ENCODE results near the gene TAAR1. TPM values are rescaled to one million over a fixed set of nuclear protein-coding genes. Genes with fewer than 3 reads are reported as not detected.
"Not testable (repeated sequence)": the region's sequence is repeated elsewhere in the genome, so short reads cannot be mapped to it uniquely, and the experiment has no call there.

TAAR1 gene, protein sequence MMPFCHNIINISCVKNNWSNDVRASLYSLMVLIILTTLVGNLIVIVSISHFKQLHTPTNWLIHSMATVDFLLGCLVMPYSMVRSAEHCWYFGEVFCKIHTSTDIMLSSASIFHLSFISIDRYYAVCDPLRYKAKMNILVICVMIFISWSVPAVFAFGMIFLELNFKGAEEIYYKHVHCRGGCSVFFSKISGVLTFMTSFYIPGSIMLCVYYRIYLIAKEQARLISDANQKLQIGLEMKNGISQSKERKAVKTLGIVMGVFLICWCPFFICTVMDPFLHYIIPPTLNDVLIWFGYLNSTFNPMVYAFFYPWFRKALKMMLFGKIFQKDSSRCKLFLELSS
- not detected for polyA plus RNA-seq (2013, experiment 1 of 4)
- not detected for polyA plus RNA-seq (2013, experiment 2 of 4)
- not detected for polyA plus RNA-seq (2013, experiment 3 of 4)
- not detected for polyA plus RNA-seq (2013, experiment 4 of 4)

DNA sequence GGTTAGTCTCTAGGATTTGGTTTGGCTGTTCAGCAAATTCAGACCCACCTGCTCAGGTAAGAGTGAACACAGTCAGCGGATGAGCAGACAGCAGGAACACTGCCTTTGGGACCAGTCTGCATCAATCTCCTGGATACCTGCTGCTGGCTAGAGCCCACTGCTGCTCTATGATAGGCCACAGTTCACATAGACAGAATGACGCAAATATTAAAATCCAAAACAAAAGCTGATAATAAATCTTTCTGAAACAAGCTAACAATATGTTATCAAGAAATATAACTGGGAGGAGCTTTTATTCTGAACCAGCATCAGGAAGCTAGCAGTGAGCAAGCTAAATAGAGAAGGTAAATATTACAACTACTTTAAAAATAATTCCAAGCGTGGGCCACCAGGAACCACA lies at the start of gene TAAR1:
Gene TAAR1 (minus strand): TSS at position 101 of the 400 bp plus-strand sequence. CDS start 13,179 bp downstream, outside the sequence.
- Histone ChIP-seq H3K4me3 (ENCODE audit: insufficient read depth, low read depth, low read length) (no peak within 1 kb of the TSS), H3K36me3 (ENCODE audit: control insufficient read depth, insufficient read depth, low read length) (no peaks in the 10 kb centered on the region), H3K27ac (ENCODE audit: insufficient read depth, low read depth, low read length, poor library complexity, severe bottlenecking) (no peak within 1 kb of the TSS), H3K27me3 (ENCODE audit: control insufficient read depth, insufficient read depth, low read length, poor library complexity, severe bottlenecking) (no peaks in the 10 kb centered on the region), H3K4me1 (ENCODE audit: control insufficient read depth, insufficient read depth, low read length) (no peaks in the 10 kb centered on the region), H3K9me3 (ENCODE audit: control insufficient read depth, low read length) (no peaks in the 10 kb centered on the region)
- WGBS, 2 experiments: 51 to 81% methylated on average over 1 to 3 of the region's 3 CpGs

DNA sequence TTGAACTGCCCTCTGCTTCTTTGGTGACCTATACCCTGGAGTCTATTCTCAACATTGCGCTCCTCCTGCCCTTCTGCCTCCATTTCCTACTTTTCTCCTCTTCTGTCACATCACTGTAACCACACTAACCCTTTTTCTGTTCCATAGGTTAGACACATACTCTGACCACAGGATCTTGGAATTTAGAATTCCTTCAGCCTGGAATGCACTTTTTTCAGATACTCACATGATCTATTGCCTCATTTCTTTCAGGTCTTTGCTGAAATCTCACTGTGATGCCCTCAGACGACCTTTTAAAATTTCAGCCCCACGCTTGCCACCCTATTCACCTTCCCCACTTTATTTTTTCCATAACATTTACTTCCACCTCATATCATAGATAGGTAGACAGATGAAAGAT lies 49.8 kb upstream of the TAAR1 start:
- Histone ChIP-seq H3K27me3 (ENCODE audit: control insufficient read depth, insufficient read depth, low read length, poor library complexity, severe bottlenecking) (no peaks in the 10 kb centered on the region), H3K36me3 (ENCODE audit: control insufficient read depth, insufficient read depth, low read length) (no peaks in the 10 kb centered on the region), H3K4me3 (ENCODE audit: insufficient read depth, low read depth, low read length) (no peak overlapping the region), H3K9me3 (ENCODE audit: control insufficient read depth, low read length) (no peaks in the 10 kb centered on the region), H3K27ac (ENCODE audit: insufficient read depth, low read depth, low read length, poor library complexity, severe bottlenecking) (no peak overlapping the region), H3K4me1 (ENCODE audit: control insufficient read depth, insufficient read depth, low read length) (no peaks in the 10 kb centered on the region)
- 93 to 94% methylated on average over 3 of the region's 3 CpGs for WGBS, 2 experiments

DNA sequence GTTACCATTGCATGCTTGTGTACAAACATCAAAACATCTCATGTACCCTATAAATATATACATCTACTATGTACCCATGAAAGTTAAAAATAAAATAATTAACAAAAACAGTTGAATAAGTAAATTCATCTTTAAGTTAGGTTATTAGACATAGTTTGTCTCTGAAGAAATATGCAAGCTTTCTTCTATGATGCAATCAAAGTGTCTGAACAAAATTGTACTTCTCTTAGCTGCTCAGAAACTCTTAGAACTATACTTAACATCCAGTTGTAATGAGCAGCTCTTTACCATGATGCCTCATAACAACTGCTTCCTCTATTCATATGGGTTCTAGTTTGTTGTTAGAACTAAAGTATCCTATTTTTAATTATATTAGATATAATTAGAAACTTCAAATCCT lies 49.0 kb upstream of the TAAR1 start:
- Histone ChIP-seq H3K36me3 (ENCODE audit: control insufficient read depth, insufficient read depth, low read length) (no peaks in the 10 kb centered on the region), H3K4me3 (ENCODE audit: insufficient read depth, low read depth, low read length) (no peak overlapping the region), H3K27ac (ENCODE audit: insufficient read depth, low read depth, low read length, poor library complexity, severe bottlenecking) (no peak overlapping the region), H3K27me3 (ENCODE audit: control insufficient read depth, insufficient read depth, low read length, poor library complexity, severe bottlenecking) (no peaks in the 10 kb centered on the region), H3K9me3 (ENCODE audit: control insufficient read depth, low read length) (no peaks in the 10 kb centered on the region), H3K4me1 (ENCODE audit: control insufficient read depth, insufficient read depth, low read length) (no peaks in the 10 kb centered on the region)

DNA sequence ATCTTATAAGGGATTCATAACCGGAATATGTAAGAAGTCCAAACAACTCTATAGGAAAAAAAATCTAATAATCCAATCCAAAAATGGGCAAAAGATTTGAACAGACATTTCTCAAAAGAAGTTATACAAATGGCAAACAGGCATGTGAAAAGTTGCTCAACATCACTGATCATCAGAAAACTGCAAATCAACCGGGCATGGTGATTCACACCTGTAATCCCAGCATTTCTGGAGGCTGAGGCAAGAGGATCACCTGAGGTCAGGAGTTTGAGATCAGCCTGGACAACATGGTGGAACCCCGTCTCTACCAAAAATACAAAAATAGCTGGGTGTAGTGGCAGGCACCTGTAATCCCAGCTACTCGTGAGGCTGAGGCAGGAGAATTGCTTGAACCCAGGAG lies 47.8 kb upstream of the TAAR1 start:
- H3K9me3 ChIP-seq (ENCODE audit: control insufficient read depth, low read length); H3K36me3 ChIP-seq (ENCODE audit: control insufficient read depth, insufficient read depth, low read length); H3K4me1 ChIP-seq (ENCODE audit: control insufficient read depth, insufficient read depth, low read length); H3K4me3 ChIP-seq (ENCODE audit: insufficient read depth, low read depth, low read length); H3K27ac ChIP-seq (ENCODE audit: insufficient read depth, low read depth, low read length, poor library complexity, severe bottlenecking); H3K27me3 ChIP-seq (ENCODE audit: control insufficient read depth, insufficient read depth, low read length, poor library complexity, severe bottlenecking): not testable (repeated sequence)
- WGBS, 2 experiments: 84 to 92% methylated on average over 4 of the region's 4 CpGs

DNA sequence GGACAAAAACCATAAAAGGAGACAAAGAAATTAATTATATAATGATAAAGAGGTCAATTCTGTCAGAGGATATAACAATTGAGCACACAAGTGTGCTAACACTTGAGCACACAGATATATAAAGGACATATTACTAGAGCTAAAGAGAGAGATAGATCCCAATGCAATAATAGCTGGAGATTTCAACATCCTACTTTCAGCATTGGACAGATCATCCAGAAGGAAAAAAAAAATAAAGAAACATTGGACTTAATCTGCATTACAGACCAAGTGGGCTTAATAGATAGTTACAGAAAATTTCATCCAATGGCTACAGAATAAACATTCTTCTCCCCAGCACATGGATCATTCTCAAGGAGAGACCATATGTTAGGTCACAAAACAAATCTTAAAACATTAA lies 45.0 kb upstream of the TAAR1 start:
- Histone ChIP-seq H3K27me3 (ENCODE audit: control insufficient read depth, insufficient read depth, low read length, poor library complexity, severe bottlenecking) (no peaks in the 10 kb centered on the region), H3K27ac (ENCODE audit: insufficient read depth, low read depth, low read length, poor library complexity, severe bottlenecking) (no peak overlapping the region), H3K4me1 (ENCODE audit: control insufficient read depth, insufficient read depth, low read length) (no peaks in the 10 kb centered on the region), H3K36me3 (ENCODE audit: control insufficient read depth, insufficient read depth, low read length) (no peaks in the 10 kb centered on the region), H3K4me3 (ENCODE audit: insufficient read depth, low read depth, low read length) (no peak overlapping the region), H3K9me3 (ENCODE audit: control insufficient read depth, low read length) (no peaks in the 10 kb centered on the region)

DNA sequence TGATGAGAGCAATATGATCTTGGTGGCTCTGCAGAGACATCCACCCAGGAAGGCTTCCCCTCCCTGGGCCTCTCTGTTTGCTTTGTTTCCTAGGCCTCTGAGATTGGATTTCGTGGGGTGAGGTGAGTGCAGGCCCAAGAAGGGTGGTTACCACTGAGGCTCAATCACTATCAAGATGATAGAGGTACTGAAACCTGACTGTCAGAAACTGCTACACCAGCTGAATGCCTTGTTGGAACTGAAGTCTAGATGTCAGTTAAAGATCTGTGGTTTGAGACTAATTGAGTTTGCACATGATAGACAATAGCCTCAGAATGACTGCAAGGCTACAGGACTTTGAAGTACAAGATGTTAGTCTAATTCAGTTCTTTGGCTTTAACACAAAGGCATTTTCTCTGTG lies 39.6 kb upstream of the TAAR1 start:
- no peak overlapping the region for H3K4me3 ChIP-seq (ENCODE audit: insufficient read depth, low read depth, low read length)
- H3K27ac ChIP-seq (ENCODE audit: insufficient read depth, low read depth, low read length, poor library complexity, severe bottlenecking): no peak overlapping the region
- no peaks in the 10 kb centered on the region for H3K4me1 ChIP-seq (ENCODE audit: control insufficient read depth, insufficient read depth, low read length)
- no peaks in the 10 kb centered on the region for H3K36me3 ChIP-seq (ENCODE audit: control insufficient read depth, insufficient read depth, low read length)
- no peaks in the 10 kb centered on the region for H3K9me3 ChIP-seq (ENCODE audit: control insufficient read depth, low read length)
- H3K27me3 ChIP-seq (ENCODE audit: control insufficient read depth, insufficient read depth, low read length, poor library complexity, severe bottlenecking): no peaks in the 10 kb centered on the region
- WGBS, 2 experiments: 30 to 33% methylated on average over 1 of the region's 1 CpG

DNA sequence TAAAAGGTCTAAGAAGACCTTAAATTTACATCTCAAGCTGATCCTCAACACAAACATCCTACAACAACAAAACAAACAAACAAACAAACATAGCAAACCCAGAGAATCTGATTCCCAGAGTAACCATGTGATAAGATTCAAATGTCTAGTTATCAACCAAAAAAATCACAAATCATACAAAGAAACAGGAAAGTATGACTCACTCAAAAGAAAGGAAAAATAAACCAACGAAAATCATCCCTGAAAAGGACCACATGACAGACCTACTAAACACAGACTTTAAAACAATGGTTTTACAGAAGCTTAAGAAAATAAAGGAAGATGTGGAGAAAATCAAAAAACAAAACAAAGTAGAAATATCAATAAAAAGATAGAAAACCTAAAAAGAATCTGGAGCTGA lies 36.8 kb upstream of the TAAR1 start:
- Histone ChIP-seq H3K27ac (ENCODE audit: insufficient read depth, low read depth, low read length, poor library complexity, severe bottlenecking) (no peak overlapping the region), H3K9me3 (ENCODE audit: control insufficient read depth, low read length) (no peaks in the 10 kb centered on the region), H3K4me1 (ENCODE audit: control insufficient read depth, insufficient read depth, low read length) (no peaks in the 10 kb centered on the region), H3K27me3 (ENCODE audit: control insufficient read depth, insufficient read depth, low read length, poor library complexity, severe bottlenecking) (no peaks in the 10 kb centered on the region), H3K36me3 (ENCODE audit: control insufficient read depth, insufficient read depth, low read length) (no peaks in the 10 kb centered on the region), H3K4me3 (ENCODE audit: insufficient read depth, low read depth, low read length) (no peak overlapping the region)
- no CpG with 5 or more reads among the region's 1 CpG for WGBS, 2 experiments

DNA sequence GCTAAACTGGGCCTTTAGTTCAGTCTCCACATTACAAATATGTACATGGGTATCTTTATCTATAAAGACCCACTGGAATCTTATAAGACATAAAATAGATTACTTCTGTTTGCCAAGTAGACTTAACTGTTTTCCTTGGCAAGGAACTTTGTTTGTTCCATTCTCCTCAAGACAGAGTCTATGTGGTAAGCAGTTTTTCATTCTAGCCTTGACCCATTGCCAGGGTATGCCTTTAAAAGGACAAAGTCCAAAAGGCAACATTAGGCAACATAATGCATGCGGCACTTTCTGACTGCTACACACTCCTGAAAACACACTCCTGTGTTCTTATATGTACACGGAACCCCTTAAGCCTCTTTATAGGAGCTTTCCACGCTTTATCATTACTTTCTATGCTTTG lies 34.5 kb upstream of the TAAR1 start:
- Histone ChIP-seq H3K27me3 (ENCODE audit: control insufficient read depth, insufficient read depth, low read length, poor library complexity, severe bottlenecking) (no peaks in the 10 kb centered on the region), H3K4me3 (ENCODE audit: insufficient read depth, low read depth, low read length) (no peak overlapping the region), H3K36me3 (ENCODE audit: control insufficient read depth, insufficient read depth, low read length) (no peaks in the 10 kb centered on the region), H3K9me3 (ENCODE audit: control insufficient read depth, low read length) (no peaks in the 10 kb centered on the region), H3K4me1 (ENCODE audit: control insufficient read depth, insufficient read depth, low read length) (no peaks in the 10 kb centered on the region), H3K27ac (ENCODE audit: insufficient read depth, low read depth, low read length, poor library complexity, severe bottlenecking) (no peak overlapping the region)
- 93 to 96% methylated on average over 3 of the region's 3 CpGs for WGBS, 2 experiments

DNA sequence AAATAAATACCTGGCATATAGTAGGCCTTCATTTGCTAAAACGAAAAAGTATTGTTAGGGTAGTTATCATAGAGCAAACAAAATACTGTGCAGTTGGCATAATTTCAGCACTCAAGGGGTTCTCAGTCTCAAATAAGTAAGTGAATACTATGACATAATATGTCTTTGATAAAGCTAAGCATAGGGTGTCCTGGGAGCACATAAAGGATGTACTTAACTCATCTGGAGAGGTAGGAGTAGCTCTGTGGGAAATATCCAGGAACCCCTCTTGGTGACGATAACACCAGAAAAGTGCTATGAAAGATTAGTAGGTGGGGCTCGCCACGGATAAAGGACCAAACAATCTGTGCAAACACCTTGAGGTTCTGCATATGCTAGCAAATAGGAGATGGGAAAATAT lies 31.7 kb upstream of the TAAR1 start:
- Histone ChIP-seq H3K27ac (ENCODE audit: insufficient read depth, low read depth, low read length, poor library complexity, severe bottlenecking) (no peak overlapping the region), H3K36me3 (ENCODE audit: control insufficient read depth, insufficient read depth, low read length) (no peaks in the 10 kb centered on the region), H3K9me3 (ENCODE audit: control insufficient read depth, low read length) (no peaks in the 10 kb centered on the region), H3K27me3 (ENCODE audit: control insufficient read depth, insufficient read depth, low read length, poor library complexity, severe bottlenecking) (no peaks in the 10 kb centered on the region), H3K4me1 (ENCODE audit: control insufficient read depth, insufficient read depth, low read length) (no peaks in the 10 kb centered on the region), H3K4me3 (ENCODE audit: insufficient read depth, low read depth, low read length) (no peak overlapping the region)
- WGBS, 2 experiments: 93 to 95% methylated on average over 3 to 4 of the region's 4 CpGs

DNA sequence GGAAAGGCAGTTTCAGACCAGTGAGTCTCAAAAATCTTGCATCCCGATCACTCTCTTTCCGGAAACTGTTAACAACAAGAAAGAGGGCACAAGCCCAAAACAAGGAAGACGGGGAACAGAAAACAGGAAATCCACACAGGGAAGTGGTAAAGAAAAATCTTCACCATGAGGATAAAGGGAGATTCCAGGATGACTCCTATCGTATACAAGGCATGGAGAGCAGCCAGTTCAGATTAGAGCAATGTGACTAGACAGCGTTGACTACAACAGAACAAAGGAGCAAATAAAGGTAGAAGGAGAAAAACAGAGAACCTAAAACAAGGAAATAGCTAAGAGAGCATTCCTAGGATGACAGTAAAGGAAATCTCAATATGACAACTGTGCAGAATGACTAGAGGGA lies 28.3 kb upstream of the TAAR1 start:
- 92 to 94% methylated on average over 5 of the region's 5 CpGs for WGBS, 2 experiments
- Histone ChIP-seq H3K27ac (ENCODE audit: insufficient read depth, low read depth, low read length, poor library complexity, severe bottlenecking) (no peak overlapping the region), H3K9me3 (ENCODE audit: control insufficient read depth, low read length) (no peaks in the 10 kb centered on the region), H3K4me3 (ENCODE audit: insufficient read depth, low read depth, low read length) (no peak overlapping the region), H3K4me1 (ENCODE audit: control insufficient read depth, insufficient read depth, low read length) (no peaks in the 10 kb centered on the region), H3K36me3 (ENCODE audit: control insufficient read depth, insufficient read depth, low read length) (no peaks in the 10 kb centered on the region), H3K27me3 (ENCODE audit: control insufficient read depth, insufficient read depth, low read length, poor library complexity, severe bottlenecking) (no peaks in the 10 kb centered on the region)

DNA sequence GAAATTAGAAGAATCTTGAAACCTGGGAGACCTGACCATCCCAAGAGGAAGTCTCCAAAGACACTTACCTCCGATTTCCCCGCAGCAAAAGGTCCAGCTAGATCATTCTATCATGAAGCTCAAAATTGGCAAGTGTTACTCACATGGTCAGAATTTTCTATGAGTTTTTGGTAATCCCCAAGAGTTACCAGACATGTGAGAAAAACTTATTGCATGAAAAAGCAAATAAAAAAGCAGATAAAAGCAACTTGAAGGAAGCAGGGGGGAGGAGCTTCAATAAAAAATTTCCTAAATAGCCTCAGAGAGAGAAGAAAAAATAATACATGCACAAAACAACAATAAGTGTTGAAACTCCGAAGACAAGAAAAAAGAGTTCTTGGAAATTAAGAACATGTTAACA lies 27.5 kb upstream of the TAAR1 start:
- H3K4me3 ChIP-seq (ENCODE audit: insufficient read depth, low read depth, low read length): no peak overlapping the region
- H3K27me3 ChIP-seq (ENCODE audit: control insufficient read depth, insufficient read depth, low read length, poor library complexity, severe bottlenecking): no peaks in the 10 kb centered on the region
- no peaks in the 10 kb centered on the region for H3K9me3 ChIP-seq (ENCODE audit: control insufficient read depth, low read length)
- H3K27ac ChIP-seq (ENCODE audit: insufficient read depth, low read depth, low read length, poor library complexity, severe bottlenecking): no peak overlapping the region
- H3K4me1 ChIP-seq (ENCODE audit: control insufficient read depth, insufficient read depth, low read length): no peaks in the 10 kb centered on the region
- H3K36me3 ChIP-seq (ENCODE audit: control insufficient read depth, insufficient read depth, low read length): no peaks in the 10 kb centered on the region
- 96% methylated on average over 2 to 3 of the region's 3 CpGs for WGBS, 2 experiments
